Osteocyte (in vitro differentiated cells): ENCODE data around the gene SEPTIN7. TPM values are rescaled to one million over a fixed set of nuclear protein-coding genes. Genes with fewer than 3 reads are reported as not detected.
A peak's percentile ranks its signal among the peaks of the same experiment; 100 is the strongest.

ENCODE experiments used
- DNase-seq: peaks from one replicate; pipeline ENCODE4 v3.0.0; 2021; ENCODE audit warnings: mixed read lengths; ENCODE audit not compliant: unreplicated experiment; ENCODE audit errors: extremely low spot score
- H3K27ac Mint-ChIP-seq: one replicate; pipeline ENCODE4 v1.8.0; 2021; ENCODE audit warnings: mild to moderate bottlenecking, mixed read lengths; ENCODE audit not compliant: unreplicated experiment
- H3K27me3 Mint-ChIP-seq: one replicate; pipeline ENCODE4 v1.8.0; 2021; ENCODE audit warnings: mixed read lengths; ENCODE audit not compliant: unreplicated experiment
- H3K36me3 Mint-ChIP-seq: one replicate; pipeline ENCODE4 v1.8.0; 2021; ENCODE audit warnings: mixed read lengths; ENCODE audit not compliant: unreplicated experiment
- H3K4me1 Mint-ChIP-seq: one replicate; pipeline ENCODE4 v1.8.0; 2021; ENCODE audit warnings: mixed read lengths; ENCODE audit not compliant: unreplicated experiment
- H3K4me3 Mint-ChIP-seq: one replicate; pipeline ENCODE4 v1.8.0; 2021; ENCODE audit warnings: mild to moderate bottlenecking, moderate library complexity, mixed read lengths; ENCODE audit not compliant: unreplicated experiment
- H3K9me3 Mint-ChIP-seq: one replicate; pipeline ENCODE4 v1.8.0; 2021; ENCODE audit warnings: mixed read lengths; ENCODE audit not compliant: unreplicated experiment
- CTCF ChIP-seq: fragments of 200-600 bp; sonication (generic); IDR thresholded peaks from 2 replicates; pipeline ENCODE4 v1.5.0; 2021; ENCODE audit warnings: antibody characterized with exemption, mild to moderate bottlenecking, moderate library complexity
- total RNA-seq: library from RNA; stranded (reverse); gene quantifications from 2 replicates; pipeline ENCODE4 v1.2.1, GENCODE V29; 2021

SEPTIN7 gene
- total RNA-seq, 1 donor from 2014 or later, result 349 TPM

DNA sequence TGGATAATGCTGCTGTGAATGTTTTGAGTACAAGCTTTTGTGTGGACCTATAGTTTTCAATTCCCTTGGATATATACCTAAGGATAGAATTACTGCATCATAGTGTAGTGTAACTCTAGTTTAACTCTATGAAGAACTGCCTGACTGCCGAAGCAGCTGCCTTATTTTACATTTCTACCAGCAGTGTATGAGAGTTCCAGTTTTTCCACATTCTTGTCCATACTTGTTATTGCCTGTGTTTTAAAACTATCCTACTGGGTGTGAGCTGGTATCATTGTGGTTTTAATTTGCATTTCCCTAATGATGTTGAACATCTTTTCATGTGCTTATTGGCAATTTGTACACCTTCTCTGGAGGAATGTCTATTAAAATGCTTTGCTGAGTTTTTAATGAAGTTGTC, 15.7 kb downstream of the SEPTIN7 start:
- no peak for TF ChIP-seq CTCF
- no peak overlapping the region for H3K27ac Mint-ChIP-seq
- H3K36me3 Mint-ChIP-seq, result peaks cover 33% of the 10 kb centered on the region
- H3K4me1 Mint-ChIP-seq, result peaks cover 63% of the 10 kb centered on the region
- no peak for DNase-seq
- H3K9me3 Mint-ChIP-seq, result peaks cover 50% of the 10 kb centered on the region
- no peaks in the 10 kb centered on the region for H3K27me3 Mint-ChIP-seq
- H3K4me3 Mint-ChIP-seq, result no peak overlapping the region

- Mint-ChIP-seq H3K36me3 (peaks cover 33% of the 10 kb centered on the region), H3K4me3 (no peak overlapping the region), H3K27me3 (no peaks in the 10 kb centered on the region), H3K4me1 (peaks cover 67% of the 10 kb centered on the region), H3K27ac (no peak overlapping the region), H3K9me3 (peaks cover 50% of the 10 kb centered on the region)
- TF ChIP-seq CTCF, result no peak
- DNase-seq, result no peak
These were observed 16.3 kb downstream of the SEPTIN7 start for GRCh38 chr7:35817181-35817580.

DNA sequence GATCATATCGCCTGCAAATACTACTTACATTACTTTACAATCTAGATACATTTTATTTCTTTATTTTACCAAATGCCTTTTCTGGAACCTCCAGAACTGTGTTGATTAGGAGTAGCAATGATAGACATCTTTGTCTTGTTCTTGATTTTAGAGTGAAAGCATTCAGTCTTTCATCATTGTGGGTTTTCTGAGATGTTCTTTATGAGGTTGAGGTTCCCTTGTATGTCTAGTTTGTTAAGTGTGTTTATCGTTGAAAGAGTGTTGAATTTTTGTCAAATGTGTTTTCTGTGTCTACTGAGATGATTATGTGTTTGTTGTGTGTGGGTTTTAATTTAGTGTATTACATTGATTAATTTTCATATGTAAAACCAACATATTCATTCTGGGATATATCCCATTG, 17.1 kb downstream of the SEPTIN7 start:
- Mint-ChIP-seq H3K27ac (no peak overlapping the region), H3K9me3 (peaks cover 50% of the 10 kb centered on the region), H3K36me3 (peaks cover 36% of the 10 kb centered on the region), H3K27me3 (no peaks in the 10 kb centered on the region), H3K4me1 (peaks cover 69% of the 10 kb centered on the region), H3K4me3 (no peak overlapping the region)
- no peak for DNase-seq
- TF ChIP-seq CTCF, result no peak

GRCh38 chr7:35818513-35818912, 17.7 kb downstream of the SEPTIN7 start:
- Mint-ChIP-seq H3K4me3 (peak overlapping the region; percentile 28), H3K9me3 (peaks cover 52% of the 10 kb centered on the region), H3K27me3 (no peaks in the 10 kb centered on the region), H3K36me3 (peaks cover 36% of the 10 kb centered on the region), H3K4me1 (peaks cover 65% of the 10 kb centered on the region), H3K27ac (peak overlapping the region; percentile 79)
- DNase-seq, result no peak
- no peak for TF ChIP-seq CTCF

DNA sequence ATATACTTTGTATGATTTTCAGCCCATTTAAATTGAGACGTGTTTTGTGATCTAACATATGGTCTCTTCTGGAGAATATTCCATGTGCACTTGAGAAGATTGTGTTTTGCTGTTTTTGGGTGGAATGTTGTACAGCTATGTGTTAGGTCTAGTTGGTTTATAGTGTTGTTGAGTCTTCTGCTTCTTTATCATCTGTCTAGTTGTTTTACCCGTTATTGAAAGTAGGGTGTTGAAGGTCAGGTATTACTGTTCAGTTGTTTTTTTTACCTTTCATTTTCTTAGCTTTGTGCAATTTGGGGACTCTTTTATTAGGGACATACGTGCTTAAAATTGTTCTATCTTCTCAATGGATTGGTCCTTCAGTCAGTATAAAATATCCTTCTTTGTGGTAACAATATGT, 18.5 kb downstream of the SEPTIN7 start:
- no peak for TF ChIP-seq CTCF
- Mint-ChIP-seq H3K4me1 (peaks cover 60% of the 10 kb centered on the region), H3K4me3 (peak overlapping the region; percentile 6), H3K27ac (peak overlapping the region; percentile 79), H3K36me3 (peaks cover 35% of the 10 kb centered on the region), H3K9me3 (peaks cover 53% of the 10 kb centered on the region), H3K27me3 (no peaks in the 10 kb centered on the region)
- no peak for DNase-seq
